DMS153 treated with DMSO at 0.1 percent for 48 hours (cell line): ENCODE measurements around the gene SGPP1.
"Not testable (repeated sequence)": the region's sequence is repeated elsewhere in the genome, so short reads cannot be mapped to it uniquely, and the experiment has no call there.

Source experiments
- DNase-seq: peaks from one replicate; lab custom pipeline; 2025; ENCODE audit not compliant: unreplicated experiment; lab: John Stamatoyannopoulos, UW

The SGPP1 gene

DNA sequence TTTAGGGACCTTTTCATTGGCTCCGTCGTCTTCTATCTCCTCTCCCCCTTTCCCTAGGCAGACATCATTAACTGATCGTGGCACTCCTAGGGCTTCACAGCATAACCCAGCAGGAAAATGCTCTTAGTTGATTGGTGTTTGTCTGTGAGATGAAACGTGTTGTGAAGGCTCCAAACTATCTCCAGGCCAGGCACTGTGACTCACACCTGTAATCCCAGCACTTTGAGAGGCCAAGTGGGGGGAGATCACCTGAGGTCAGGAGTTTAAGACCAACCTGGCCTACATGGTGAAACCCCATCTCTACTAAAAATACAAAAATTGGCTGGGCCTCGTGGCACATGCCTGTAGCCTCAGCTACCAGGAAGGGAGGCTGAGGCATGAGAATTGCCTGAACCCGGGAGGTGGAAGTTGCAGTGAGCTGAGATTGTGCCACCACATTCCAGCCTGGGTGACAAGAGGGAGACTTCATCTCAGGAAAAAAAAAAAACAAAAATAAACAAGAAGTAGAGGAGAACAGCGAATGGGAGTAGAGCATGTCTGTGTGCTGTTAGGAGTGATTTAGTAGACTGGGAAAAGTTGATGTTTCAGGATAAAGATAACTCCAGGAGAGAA, 53.9 kb downstream of the SGPP1 start:
- DNase-seq, result no peak

DNA sequence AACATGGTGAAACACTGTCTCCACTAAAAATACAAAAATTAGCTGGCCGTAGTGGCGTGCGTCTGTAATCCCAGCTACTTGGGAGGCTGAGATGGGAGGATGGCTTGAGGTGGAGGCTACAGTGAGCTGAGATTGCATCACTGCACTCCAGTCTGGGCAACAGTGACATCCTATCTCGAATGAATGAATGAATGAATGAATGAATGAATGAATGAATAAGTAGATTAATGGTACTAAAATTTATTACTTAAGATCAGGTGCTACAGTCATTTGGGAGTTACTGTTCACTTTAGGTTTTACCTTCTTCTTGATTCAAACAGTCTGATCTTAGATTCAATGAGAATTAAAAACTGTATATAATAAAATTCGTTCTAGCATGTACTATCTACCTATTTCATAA, 54.6 kb downstream of the SGPP1 start:
- no peak for DNase-seq

DNA sequence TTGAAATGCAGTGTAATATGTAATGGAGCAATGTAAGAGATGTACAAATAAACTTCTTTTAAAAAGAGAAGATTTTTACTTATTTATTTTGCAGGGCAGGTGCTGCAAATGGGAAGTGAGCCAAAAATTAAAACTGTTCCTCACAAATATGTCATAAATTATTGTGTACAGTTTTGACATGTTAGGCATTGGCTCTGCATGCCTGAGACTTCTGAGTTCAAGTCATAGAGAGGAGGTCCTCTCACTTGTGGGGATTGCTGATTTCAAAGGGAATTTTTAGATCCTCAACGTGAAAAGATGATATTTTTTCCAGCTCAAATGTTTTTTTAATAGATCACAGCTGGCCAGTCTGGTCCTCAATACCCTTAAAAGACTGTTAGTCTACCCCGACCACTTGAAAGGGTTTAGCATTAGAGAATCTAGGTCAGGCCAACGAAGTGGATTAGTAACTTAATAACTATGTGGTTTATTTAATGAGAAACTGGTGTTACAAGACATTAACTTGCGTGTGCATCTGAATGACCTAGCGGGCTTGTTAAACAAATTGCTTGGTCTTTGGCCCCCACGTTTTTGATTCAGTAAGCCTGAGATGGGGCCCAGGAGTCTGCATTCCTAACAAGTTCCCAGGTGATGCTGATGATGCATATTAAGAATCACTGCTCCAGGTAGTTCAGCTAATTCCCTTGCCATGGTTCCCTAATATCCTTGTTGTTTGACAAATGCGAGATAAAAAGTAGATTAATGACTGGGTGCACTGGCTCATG, 55.3 kb downstream of the SGPP1 start:
- no peak for DNase-seq

DNA sequence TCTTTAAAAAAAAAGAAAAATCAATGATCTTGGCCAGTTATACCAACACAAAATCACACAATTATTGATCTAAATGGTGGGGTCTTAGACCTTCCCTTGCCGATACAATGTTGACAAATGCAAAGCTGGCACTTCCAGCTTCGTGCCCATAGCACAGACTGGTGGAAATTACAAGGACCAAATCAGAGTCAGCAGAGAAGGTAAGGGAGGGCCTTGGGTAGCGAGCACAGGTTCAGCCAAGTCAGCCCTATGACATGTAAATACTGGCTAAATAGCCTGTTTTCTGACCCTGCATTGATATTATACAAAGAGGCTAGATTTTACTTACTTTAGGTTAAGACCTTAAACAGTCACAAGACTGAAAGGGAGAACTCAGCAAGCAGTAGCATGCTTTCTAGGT, 55.9 kb downstream of the SGPP1 start:
- DNase-seq, result no peak

DNA sequence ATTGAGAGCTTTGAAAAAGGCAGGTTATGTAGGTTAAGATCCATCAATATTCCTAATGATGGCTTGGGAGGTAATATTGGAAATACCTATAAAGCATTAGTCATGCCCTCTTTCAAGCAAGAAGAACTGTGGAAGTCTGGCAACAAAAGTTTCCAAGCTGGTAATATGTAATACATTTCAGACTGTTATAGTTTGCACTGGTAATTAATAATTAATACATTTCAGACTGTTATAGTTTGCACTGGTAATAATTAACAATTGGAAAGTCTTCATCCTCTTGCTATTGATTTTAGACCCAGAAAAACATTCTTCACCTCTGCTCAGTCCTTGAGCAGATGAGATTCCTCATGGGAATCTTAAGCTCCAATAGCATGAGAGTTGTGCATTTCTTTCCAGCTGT, 57.2 kb downstream of the SGPP1 start:
- DNase-seq, result no peak

DNA sequence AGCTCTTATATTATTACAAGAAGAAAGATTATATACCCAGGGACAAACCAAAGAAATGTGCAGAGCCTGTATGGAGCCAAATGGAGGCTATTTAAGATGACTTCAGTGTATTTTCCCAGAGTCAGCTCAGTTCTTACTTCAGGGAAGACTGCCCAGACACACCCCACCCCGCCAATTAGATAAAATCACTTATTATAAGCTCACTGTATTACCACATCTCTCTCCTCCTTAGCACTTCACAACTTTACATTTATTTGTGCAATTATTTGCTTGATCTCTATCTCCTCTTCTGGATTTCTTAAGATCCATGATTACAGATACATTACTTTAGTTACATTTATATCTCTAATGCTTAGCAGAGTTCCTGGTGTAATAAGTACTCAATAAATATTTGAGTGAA, 61.5 kb downstream of the SGPP1 start:
- DNase-seq, result no peak

DNA sequence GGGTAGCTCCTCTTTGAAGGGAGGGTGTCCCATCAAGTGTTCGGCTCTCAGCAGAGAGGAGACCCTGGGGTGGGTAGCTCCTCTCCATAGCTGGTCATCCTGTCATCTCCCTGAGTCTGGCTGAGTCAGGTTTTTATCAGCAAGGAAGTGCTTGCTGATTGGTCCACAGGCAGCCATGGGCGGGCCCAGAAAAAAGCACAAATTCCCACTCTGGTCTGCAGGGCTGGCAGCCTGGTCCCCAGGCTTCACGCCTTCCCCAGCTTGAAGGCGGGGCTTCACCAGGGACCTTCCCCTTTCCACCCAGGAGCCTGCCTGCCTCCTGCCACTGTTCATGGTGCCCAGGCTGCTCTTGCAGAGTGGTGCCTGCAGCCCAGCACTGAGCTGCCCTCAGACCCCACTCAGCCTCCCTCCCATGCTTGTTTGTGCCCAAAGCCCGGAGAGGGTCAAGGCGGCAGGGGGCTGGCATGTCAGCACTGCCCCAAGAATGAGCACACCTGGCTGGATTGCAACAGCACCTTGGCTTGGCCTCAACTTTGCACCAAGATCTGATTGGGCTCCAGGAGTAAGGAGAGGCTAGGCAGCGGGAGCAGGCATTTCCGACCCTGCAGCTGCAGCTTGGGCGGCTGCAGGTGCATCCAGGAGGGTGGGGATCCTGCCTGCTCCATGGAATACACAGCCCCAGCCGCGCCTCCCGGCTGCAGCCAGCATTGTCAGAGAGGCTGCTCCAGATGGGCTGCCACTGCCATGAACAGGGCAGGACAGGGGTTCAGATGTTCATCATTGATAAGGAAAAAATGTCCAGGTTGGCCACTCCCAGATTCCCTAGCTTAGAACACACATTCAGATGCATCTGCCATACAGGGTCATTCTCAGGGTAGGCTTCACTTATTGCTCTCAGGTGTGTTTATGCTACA, 64.2 kb downstream of the SGPP1 start:
- DNase-seq, result no peak

DNA sequence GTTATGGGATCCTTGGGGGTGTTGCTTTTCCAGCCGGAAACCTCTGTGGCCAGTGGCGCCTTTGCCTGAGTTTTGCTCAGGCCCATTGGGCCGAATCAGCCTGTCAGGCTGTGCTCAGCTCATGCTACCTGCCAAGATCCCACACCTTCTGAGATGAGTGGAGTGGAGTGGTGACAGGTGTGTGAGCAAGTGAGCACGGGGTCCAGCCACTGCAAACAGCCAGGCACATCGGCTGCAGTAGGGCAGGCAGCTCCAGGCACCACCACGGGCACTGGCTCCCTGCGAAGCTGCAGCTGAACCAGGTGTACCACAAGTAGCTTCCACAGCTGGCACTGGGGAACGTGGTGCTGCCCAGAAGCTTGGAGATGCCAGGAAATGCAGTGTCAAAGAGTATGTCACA, 65.1 kb downstream of the SGPP1 start:
- no peak for DNase-seq

DNA sequence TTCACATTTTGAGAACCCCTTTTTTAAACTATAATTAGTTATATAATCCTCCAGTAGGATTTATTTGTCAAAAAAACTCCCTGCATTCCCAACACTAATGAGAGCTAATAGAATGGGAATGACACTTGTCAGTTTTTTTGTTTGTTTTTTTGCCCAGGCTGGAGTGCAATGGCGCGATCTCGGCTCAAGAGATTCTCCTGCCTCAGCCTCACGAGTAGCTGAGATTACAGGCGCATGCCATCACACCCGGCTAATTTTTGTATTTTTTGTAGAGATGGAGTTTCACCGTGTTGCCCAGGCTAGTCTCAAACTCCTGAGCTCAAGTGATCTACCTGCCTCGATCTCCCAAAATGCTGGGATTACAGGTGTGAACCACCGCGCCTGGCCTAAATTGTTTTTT, 66.0 kb downstream of the SGPP1 start:
- DNase-seq, result not testable (repeated sequence)

DNA sequence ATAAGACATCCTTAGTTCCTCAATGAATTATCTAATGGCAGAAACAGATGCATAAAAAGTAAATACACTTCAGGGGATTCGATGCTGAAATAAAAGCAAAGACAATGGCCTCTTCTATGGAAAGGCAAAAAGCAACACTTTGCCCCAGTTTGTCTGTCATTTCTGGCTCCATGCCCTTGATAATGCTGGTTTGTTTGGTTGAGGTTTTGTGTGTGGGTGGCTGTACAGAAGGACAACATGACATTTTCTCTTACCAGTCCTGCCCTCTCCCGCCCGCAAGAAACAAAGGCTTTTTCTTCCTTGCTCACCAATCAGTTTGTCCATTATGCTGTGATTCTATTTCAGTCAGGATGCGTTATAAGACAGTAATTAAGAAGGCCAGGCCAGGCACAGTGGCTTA, 68.1 kb downstream of the SGPP1 start:
- DNase-seq, result no peak

DNA sequence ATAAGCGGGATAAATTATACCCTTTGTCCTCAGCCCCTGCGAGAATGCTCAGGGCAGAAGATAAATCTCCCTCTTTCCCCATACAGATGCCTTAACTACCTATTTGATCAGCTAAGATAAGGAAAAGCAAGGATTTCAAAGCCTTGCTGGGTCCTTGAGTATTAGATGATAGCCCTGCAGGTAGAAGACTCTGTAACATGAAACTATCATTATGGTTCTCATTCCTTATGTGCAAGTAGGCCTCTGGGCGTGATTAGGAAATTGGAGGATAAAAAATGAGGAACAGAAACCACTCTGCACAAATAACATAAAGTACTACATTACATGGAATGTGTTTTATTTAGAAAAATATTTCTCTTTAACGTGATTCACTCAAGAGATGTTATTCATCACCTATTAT, 71.7 kb downstream of the SGPP1 start:
- no peak for DNase-seq

DNA sequence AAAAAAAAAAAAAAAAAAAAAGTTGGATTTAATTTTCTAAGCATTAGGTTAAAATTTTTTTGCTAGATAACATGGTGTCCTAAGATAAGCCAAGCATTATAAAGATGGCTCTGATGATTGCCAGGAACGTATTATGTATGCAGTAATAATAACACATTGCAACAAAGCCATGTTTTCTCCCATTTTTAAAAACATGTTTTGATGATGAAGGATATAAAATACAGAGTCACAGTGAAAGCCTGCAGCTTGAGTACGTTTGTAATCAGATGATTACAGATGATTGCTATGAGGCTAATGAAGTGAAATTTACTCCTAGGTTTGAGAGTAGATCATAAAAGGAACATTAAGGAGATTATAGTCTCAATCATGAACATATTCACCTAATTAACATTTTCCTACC, 72.9 kb downstream of the SGPP1 start:
- no peak for DNase-seq

DNA sequence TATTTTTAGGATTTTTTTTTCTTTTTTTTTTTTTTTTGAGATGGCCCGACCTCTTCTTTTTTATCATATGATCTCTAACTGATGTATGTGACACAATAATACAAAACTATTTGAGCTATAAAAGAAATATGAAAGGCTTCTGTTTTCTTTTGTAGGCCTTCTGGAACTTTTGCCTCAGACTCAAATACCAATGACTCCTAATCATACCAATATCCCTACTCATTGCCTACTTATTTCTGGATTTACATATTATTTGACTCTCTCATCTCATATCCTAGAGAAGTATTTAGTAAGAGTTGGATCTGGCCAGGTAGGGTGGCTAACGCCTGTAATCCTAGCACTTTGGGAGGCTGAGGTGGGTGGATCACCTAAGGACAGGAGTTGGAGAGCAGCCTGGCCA, 73.5 kb downstream of the SGPP1 start:
- no peak for DNase-seq

DNA sequence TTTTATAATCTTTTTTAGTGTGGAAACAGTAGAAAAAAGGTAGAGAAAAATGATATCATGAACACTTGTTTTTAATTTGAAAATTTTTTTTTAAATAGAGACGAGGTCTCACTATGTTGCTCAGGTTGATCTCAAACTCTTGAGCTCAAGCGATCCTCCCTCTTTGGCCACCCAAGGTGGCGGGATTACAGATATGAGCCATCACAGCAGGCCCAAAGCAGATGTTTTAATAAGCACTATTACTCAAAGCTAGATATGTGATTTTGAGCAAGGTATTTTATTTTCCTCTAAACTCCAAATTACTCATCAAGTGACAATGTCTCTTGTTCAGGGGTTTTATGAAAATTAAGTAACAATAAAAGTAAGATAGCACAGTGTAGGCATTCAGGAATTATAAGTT, 75.5 kb downstream of the SGPP1 start:
- DNase-seq, result no peak

DNA sequence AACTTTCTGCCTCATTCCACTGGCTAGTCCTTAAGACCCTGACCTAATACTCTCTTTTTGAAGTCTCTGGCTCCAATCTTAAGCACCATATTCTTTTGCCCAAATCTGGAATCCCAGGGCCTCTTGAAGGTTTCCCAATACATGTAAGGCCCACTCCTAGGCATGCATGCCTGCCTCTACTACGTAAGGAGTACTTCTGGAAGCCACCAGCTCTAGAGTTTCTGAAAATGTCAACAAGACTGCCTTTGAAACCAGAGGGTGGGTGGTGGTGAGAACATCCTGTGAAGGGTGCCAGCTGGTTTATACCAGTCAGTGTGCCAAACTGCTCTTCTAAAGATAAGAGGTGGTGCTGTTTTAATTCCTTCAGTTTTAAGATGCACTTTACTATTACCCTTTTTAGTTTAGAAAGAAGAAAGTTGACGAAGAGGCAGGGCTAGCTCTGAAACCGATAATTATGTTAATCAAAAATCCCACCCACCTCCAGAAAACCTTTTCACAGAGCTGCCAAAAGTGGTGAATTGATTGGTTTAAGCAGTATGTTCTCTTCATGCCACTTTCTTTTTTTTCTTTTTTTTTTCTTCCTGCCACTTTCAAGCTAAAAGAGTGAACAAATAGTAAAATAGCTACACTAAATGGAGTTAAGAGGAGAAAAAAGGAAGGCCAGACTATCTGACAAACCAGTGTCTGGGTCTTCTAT, 77.5 kb downstream of the SGPP1 start:
- no peak for DNase-seq

DNA sequence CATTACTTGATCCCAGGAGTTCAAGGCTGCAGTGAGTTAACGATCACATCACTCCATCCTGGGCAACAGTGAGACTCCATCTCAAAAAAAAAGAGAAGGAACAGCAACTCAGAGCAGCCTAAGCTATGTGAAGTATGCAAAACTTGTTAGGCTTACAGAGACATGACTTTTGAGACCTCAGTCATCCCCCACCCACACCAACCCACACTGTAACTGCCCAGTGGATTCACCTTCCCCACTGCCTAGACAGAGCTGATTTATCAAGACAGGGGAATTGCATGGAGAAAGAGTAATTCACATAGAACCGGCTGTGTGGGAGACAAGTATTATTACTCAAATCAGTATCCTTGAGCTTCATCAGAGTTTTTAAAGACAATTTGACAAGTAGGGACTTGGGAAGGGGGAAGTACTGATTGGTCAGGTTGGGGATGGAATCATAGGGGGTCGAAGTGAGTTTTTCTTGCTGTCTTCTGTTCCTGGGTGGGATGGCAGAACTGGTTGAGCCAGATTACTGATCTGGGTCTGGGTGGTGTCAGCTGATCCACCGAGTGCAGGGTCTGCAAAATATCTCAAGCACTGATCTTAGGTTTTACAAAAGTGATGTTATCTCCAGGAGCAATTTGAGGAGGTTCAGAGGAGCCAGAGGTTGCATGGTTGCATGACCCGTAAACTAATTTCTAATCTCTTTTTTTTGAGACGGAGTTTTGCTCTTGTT, 80.0 kb downstream of the SGPP1 start:
- no peak for DNase-seq

DNA sequence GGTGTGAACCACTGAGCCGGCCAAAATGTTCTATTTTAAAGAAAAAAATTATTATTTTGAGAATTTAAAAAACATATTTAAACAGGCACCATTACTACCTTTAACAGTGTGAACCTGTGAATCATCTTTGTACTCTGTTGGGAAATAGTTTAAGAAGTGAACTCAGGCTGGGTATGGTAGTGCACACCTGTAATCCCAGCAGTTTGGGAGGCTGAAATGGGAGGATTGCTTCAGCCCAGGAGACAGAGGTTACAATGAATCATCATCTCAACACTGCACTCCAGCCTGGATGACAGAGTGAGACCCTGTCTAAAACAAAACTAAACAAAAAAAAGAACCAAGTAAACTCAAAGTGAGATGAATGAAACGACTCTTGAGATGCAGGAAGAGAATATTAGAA, 83.1 kb downstream of the SGPP1 start:
- DNase-seq, result no peak

DNA sequence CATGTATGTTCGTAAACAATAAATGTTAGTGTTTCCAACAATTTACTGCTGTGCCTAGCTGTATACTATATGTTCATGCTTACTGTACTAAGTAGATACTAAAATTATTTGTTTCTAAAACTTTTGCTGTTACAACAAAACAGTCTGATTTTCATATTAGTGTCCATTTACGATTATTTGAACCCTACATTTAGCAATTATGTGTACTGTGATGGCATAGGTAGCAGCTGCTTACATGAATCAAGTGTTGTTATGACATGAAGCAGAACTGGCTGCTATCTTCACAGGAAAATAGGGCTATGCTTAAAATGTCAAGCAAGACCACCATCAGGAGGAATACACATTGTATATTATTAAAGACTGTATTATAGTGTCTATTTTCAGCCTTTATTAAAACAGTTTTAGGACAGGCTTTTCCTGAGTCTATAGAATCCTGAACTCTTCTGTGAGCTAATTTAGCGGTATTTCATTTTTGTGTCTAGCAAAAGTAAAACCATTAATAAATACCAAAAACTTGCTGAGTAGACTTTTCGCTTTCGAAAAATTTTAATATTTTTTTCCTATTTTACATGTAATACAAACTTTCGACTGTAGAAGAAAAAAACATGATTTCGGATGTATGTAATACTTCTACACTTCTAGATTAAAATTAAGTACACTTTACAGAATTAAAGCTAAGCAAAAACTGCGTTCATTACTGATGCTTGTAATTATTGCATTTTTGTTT, 85.0 kb downstream of the SGPP1 start:
- DNase-seq, result no peak

DNA sequence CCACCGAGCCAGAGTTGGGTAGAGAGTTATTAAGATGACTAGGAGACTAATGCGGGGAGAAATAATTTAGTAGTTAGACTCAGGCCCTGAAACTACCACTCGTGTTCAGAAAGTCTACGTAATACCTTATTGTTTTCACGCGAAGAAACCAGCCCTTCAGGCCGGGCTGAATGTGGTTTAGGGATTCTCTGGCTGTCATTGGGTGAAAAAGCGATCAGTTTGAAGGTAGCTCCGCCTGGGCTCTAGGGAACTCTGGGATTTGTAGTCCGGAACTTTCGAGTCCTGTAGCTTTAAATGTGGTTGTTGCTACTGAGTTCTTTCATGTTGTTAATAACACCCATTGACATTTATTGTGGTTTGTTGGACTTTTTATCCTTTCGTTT, 85.6 kb downstream of the SGPP1 start:
- DNase-seq, result peak; percentile 94
